ENCODE measurements around the gene MPZL2.

MPZL2 gene

DNA sequence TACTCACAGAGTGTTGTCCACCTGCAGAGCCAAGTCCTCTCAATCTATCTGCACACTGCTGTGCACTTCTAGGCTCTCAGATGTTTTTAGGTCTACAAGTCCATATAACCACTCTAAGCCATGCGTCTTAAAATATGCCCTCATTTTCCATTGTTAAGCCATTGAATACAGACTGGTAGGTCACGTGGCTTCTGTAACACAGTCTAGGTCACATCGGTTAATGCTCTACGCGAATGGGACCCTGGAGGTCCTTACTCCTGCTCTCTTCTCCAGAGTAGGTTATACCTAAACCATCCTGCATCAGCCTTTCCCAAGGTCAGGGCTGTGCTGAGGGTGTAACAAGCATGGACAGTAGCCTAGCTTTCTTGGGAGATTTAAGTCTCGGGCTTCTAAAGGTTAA lies 40.1 kb downstream of the MPZL2 start:
- no peak overlapping the region for H3K4me3 ChIP-seq (ENCODE audit: low read length, poor library complexity, severe bottlenecking)
- no peak overlapping the region for H3K9ac ChIP-seq (ENCODE audit: low read depth, low read length, poor library complexity, severe bottlenecking)
- H3F3A ChIP-seq (ENCODE audit: low read depth): no peaks in the 10 kb centered on the region
- no peaks in the 10 kb centered on the region for H3K9me2 ChIP-seq (replicated peaks; ENCODE audit: low read depth, low read length)
- H4K20me1 ChIP-seq (ENCODE audit: insufficient read depth, low read length, poor library complexity, severe bottlenecking): no peaks in the 10 kb centered on the region
- peaks cover 51% of the 10 kb centered on the region for H3K27me3 ChIP-seq (ENCODE audit: insufficient read depth, low read length, poor library complexity, severe bottlenecking)
- H3K79me2 ChIP-seq (ENCODE audit: insufficient read depth, low read length): no peaks in the 10 kb centered on the region
- H3K9me3 ChIP-seq (ENCODE audit: insufficient read depth, low read depth, low read length): no peaks in the 10 kb centered on the region
- H3K4me1 ChIP-seq (ENCODE audit: insufficient read depth, low read length, poor library complexity, severe bottlenecking): peaks cover 4% of the 10 kb centered on the region
- H2AFZ ChIP-seq (ENCODE audit: low read length): no peak overlapping the region
- H3K36me3 ChIP-seq (ENCODE audit: insufficient read depth, low read length): no peaks in the 10 kb centered on the region
- H3K4me2 ChIP-seq (ENCODE audit: low read depth, low read length, poor library complexity, severe bottlenecking): no peak overlapping the region
- TF ChIP-seq EZH2phosphoT487 (IDR thresholded peaks at IDR 0.05; ENCODE audit: borderline replicate concordance): no peak
- TF ChIP-seq, protein P1, sequence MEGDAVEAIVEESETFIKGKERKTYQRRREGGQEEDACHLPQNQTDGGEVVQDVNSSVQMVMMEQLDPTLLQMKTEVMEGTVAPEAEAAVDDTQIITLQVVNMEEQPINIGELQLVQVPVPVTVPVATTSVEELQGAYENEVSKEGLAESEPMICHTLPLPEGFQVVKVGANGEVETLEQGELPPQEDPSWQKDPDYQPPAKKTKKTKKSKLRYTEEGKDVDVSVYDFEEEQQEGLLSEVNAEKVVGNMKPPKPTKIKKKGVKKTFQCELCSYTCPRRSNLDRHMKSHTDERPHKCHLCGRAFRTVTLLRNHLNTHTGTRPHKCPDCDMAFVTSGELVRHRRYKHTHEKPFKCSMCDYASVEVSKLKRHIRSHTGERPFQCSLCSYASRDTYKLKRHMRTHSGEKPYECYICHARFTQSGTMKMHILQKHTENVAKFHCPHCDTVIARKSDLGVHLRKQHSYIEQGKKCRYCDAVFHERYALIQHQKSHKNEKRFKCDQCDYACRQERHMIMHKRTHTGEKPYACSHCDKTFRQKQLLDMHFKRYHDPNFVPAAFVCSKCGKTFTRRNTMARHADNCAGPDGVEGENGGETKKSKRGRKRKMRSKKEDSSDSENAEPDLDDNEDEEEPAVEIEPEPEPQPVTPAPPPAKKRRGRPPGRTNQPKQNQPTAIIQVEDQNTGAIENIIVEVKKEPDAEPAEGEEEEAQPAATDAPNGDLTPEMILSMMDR (conservative IDR thresholded peaks at IDR 0.05; ENCODE audit: low read length): no peak

DNA sequence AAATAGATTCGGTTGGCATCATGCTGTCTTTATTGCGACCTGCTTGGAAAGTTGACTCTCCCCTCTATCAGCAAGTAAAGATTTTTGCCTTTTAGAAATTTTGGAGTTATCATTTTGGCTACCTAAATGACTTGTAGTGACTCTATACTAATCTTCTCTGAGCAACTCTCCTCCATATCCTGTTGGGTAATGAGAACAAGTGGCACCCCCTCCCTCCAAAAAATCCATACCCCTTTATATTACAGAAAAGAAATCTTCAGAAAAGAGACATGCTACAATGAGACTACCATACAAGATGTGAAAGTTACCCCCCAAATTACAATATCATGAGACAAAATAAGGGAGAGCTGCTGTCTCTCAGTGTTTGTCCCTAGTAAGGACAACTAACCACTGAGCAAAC lies 40.5 kb downstream of the MPZL2 start:
- H3K9me2 ChIP-seq (replicated peaks; ENCODE audit: low read depth, low read length): no peaks in the 10 kb centered on the region
- no peaks in the 10 kb centered on the region for H4K20me1 ChIP-seq (ENCODE audit: insufficient read depth, low read length, poor library complexity, severe bottlenecking)
- peaks cover 51% of the 10 kb centered on the region for H3K27me3 ChIP-seq (ENCODE audit: insufficient read depth, low read length, poor library complexity, severe bottlenecking)
- H3K36me3 ChIP-seq (ENCODE audit: insufficient read depth, low read length): no peaks in the 10 kb centered on the region
- no peaks in the 10 kb centered on the region for H3K9me3 ChIP-seq (ENCODE audit: insufficient read depth, low read depth, low read length)
- H3K4me2 ChIP-seq (ENCODE audit: low read depth, low read length, poor library complexity, severe bottlenecking): no peak overlapping the region
- H3K79me2 ChIP-seq (ENCODE audit: insufficient read depth, low read length): no peaks in the 10 kb centered on the region
- no peak overlapping the region for H3K4me3 ChIP-seq (ENCODE audit: low read length, poor library complexity, severe bottlenecking)
- no peak overlapping the region for H2AFZ ChIP-seq (ENCODE audit: low read length)
- no peaks in the 10 kb centered on the region for H3F3A ChIP-seq (ENCODE audit: low read depth)
- no peak overlapping the region for H3K9ac ChIP-seq (ENCODE audit: low read depth, low read length, poor library complexity, severe bottlenecking)
- TF ChIP-seq, protein P1 (conservative IDR thresholded peaks at IDR 0.05; ENCODE audit: low read length): no peak
- TF ChIP-seq EZH2phosphoT487 (IDR thresholded peaks at IDR 0.05; ENCODE audit: borderline replicate concordance): no peak
- H3K4me1 ChIP-seq (ENCODE audit: insufficient read depth, low read length, poor library complexity, severe bottlenecking): peaks cover 4% of the 10 kb centered on the region

DNA sequence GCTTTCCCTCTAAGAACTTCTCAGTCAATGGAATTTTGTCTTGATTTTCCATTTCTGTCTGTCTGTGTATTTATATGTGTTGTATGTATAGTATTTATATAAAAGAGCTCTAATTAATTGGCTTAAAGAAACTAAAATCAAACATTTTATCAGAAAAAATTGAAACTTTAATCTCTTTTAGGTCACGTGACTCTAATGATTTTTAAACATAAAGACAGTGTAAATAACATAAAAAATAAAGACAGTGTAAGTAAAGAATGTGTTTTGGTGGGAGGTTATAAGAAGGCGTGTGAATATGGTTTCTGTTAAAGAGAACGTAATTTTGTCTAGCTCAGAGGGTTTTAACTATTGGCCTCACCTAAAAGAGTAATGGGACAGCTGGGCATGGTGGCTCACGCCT lies 41.7 kb downstream of the MPZL2 start:
- Histone ChIP-seq H3K4me1 (ENCODE audit: insufficient read depth, low read length, poor library complexity, severe bottlenecking) (no peaks in the 10 kb centered on the region), H3K4me2 (ENCODE audit: low read depth, low read length, poor library complexity, severe bottlenecking) (no peak overlapping the region)

More for the DNA sequence above, 41.7 kb downstream of the MPZL2 start:
- H2AFZ ChIP-seq (ENCODE audit: low read length): no peak overlapping the region
- no peaks in the 10 kb centered on the region for H4K20me1 ChIP-seq (ENCODE audit: insufficient read depth, low read length, poor library complexity, severe bottlenecking)
- no peaks in the 10 kb centered on the region for H3K79me2 ChIP-seq (ENCODE audit: insufficient read depth, low read length)
- H3K36me3 ChIP-seq (ENCODE audit: insufficient read depth, low read length): no peaks in the 10 kb centered on the region
- peaks cover 51% of the 10 kb centered on the region for H3K27me3 ChIP-seq (ENCODE audit: insufficient read depth, low read length, poor library complexity, severe bottlenecking)
- H3K9ac ChIP-seq (ENCODE audit: low read depth, low read length, poor library complexity, severe bottlenecking): no peak overlapping the region
- H3F3A ChIP-seq (ENCODE audit: low read depth): no peaks in the 10 kb centered on the region
- no peak overlapping the region for H3K4me3 ChIP-seq (ENCODE audit: low read length, poor library complexity, severe bottlenecking)
- TF ChIP-seq EZH2phosphoT487 (IDR thresholded peaks at IDR 0.05; ENCODE audit: borderline replicate concordance): no peak
- TF ChIP-seq, protein P1 (conservative IDR thresholded peaks at IDR 0.05; ENCODE audit: low read length): no peak
- no peaks in the 10 kb centered on the region for H3K9me3 ChIP-seq (ENCODE audit: insufficient read depth, low read depth, low read length)
- H3K9me2 ChIP-seq (replicated peaks; ENCODE audit: low read depth, low read length): no peaks in the 10 kb centered on the region

Measured in Loucy (cell line).